OCI-LY1 (cell line): Measurements from ENCODE around the gene SPPL3.

Experiments
- H2AFZ ChIP-seq: fragments of 200-600 bp; sonication (generic), shearing (Covaris generic); 2 replicates; pipeline ENCODE4 v1.6.0; 2014; ENCODE audit warnings: antibody characterized with exemption, mild to moderate bottlenecking, low read length
- H3F3A ChIP-seq: fragments of 200-600 bp; sonication (generic), shearing (Covaris generic); 2 replicates; pipeline ENCODE4 v1.6.0; 2014; ENCODE audit warnings: mild to moderate bottlenecking, antibody characterized with exemption, low read length, moderate library complexity; ENCODE audit not compliant: insufficient read depth
- H3K27ac ChIP-seq: fragments of 200-600 bp; sonication (generic); 2 replicates; pipeline ENCODE4 v1.5.1; 2014; ENCODE audit warnings: low read length, mixed run types, mild to moderate bottlenecking, low read depth; ENCODE audit not compliant: poor library complexity, severe bottlenecking
- H3K27me3 ChIP-seq: fragments of 200-600 bp; sonication (generic); 2 replicates; pipeline ENCODE4 v1.6.0; 2014; ENCODE audit warnings: antibody characterized with exemption, mild to moderate bottlenecking, low read length, moderate library complexity; ENCODE audit not compliant: insufficient read depth
- H3K36me3 ChIP-seq: fragments of 200-600 bp; sonication (generic); 2 replicates; pipeline ENCODE4 v1.6.1; 2014; ENCODE audit warnings: mild to moderate bottlenecking, antibody characterized with exemption, low read length, moderate library complexity, mixed read lengths; ENCODE audit not compliant: insufficient read depth
- H3K4me1 ChIP-seq: fragments of 200-600 bp; sonication (generic); 2 replicates; pipeline ENCODE4 v1.5.1; 2014; ENCODE audit warnings: mild to moderate bottlenecking, low read length, moderate library complexity; ENCODE audit not compliant: insufficient read depth, severe bottlenecking
- H3K4me2 ChIP-seq: fragments of 200-600 bp; sonication (generic), shearing (Covaris generic); 2 replicates; pipeline ENCODE4 v1.6.1; 2014; ENCODE audit warnings: low read length
- H3K4me3 ChIP-seq: fragments of 200-600 bp; sonication (generic); 2 replicates; pipeline ENCODE4 v1.5.1; 2014; ENCODE audit warnings: low read length, low read depth, mild to moderate bottlenecking, mixed read lengths; ENCODE audit not compliant: poor library complexity, severe bottlenecking
- H3K79me2 ChIP-seq: fragments of 200-600 bp; shearing (Covaris generic); 2 replicates; pipeline ENCODE4 v1.6.1; 2016; ENCODE audit warnings: mixed run types, low read length, mixed read lengths; ENCODE audit not compliant: insufficient read depth
- H3K9ac ChIP-seq: fragments of 200-600 bp; sonication (generic), shearing (Covaris generic); 2 replicates; pipeline ENCODE4 v1.6.1; 2014; ENCODE audit warnings: mild to moderate bottlenecking, low read length, mixed read lengths
- H3K9me2 ChIP-seq: fragments of 200-600 bp; sonication (generic), shearing (Covaris generic); 2 replicates; pipeline ENCODE4 v1.6.1; 2014; ENCODE audit warnings: low read depth, mild to moderate bottlenecking, low read length, mixed read lengths
- H3K9me3 ChIP-seq: fragments of 200-600 bp; shearing (Covaris generic); 2 replicates; pipeline ENCODE4 v1.6.1; 2014; ENCODE audit warnings: low read length, mixed read lengths
- H4K20me1 ChIP-seq: fragments of 200-600 bp; sonication (generic), shearing (Covaris generic); 2 replicates; pipeline ENCODE4 v1.6.0; 2016; ENCODE audit warnings: mild to moderate bottlenecking, low read length; ENCODE audit not compliant: insufficient read depth
- EZH2 ChIP-seq: fragments of 200-600 bp; sonication (generic), shearing (Covaris generic); IDR thresholded peaks from 2 replicates; pipeline ENCODE4 v1.8.0; 2017; ENCODE audit warnings: borderline replicate concordance, mixed run types, mild to moderate bottlenecking, antibody characterized with exemption, low read length, moderate library complexity, mixed read lengths
- TF ChIP-seq, protein P1 (sequence below): fragments of 200-600 bp; sonication (generic), shearing (Covaris generic); IDR thresholded peaks from 2 replicates; pipeline ENCODE4 v1.5.1; 2017; ENCODE audit warnings: mild to moderate bottlenecking, antibody characterized with exemption, low read length, moderate library complexity, mixed read lengths

SPPL3 gene

DNA sequence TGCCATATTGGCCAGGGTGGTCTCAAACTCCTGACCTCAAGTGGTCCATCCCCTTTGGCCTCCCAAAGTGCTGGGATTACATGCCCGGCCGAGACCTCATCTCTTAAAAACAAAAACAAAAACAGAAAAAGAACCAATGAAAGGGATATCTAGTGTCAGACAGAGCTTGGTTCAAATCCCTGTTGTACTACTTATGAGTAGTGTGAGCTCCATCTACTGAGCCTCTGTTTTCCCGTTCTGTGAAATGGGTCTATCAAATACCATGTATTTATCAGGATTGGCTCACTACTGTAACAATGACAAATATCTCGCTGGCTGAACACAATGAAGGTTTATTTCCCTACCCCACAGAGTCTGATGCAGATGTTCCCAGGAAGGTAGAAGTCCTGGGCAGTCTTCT lies 37.3 kb upstream of the SPPL3 start:
- H3K9me3 ChIP-seq: no peaks in the 10 kb centered on the region
- no peaks in the 10 kb centered on the region; the same call in 1 of the 2 replicates for H3K36me3 ChIP-seq
- peaks cover 9% of the 10 kb centered on the region for H3K4me1 ChIP-seq
- no peaks in the 10 kb centered on the region for H3K9me2 ChIP-seq
- no peak overlapping the region for H3K4me2 ChIP-seq
- H3K27me3 ChIP-seq: peaks cover 15% of the 10 kb centered on the region; the same call in 1 of the 2 replicates
- H3K79me2 ChIP-seq: no peaks in the 10 kb centered on the region
- H4K20me1 ChIP-seq: no peaks in the 10 kb centered on the region
- no peak overlapping the region for H2AFZ ChIP-seq
- H3K9ac ChIP-seq: no peak overlapping the region
- no peak overlapping the region for H3K4me3 ChIP-seq
- H3K27ac ChIP-seq: no peak overlapping the region
- TF ChIP-seq, protein P1, sequence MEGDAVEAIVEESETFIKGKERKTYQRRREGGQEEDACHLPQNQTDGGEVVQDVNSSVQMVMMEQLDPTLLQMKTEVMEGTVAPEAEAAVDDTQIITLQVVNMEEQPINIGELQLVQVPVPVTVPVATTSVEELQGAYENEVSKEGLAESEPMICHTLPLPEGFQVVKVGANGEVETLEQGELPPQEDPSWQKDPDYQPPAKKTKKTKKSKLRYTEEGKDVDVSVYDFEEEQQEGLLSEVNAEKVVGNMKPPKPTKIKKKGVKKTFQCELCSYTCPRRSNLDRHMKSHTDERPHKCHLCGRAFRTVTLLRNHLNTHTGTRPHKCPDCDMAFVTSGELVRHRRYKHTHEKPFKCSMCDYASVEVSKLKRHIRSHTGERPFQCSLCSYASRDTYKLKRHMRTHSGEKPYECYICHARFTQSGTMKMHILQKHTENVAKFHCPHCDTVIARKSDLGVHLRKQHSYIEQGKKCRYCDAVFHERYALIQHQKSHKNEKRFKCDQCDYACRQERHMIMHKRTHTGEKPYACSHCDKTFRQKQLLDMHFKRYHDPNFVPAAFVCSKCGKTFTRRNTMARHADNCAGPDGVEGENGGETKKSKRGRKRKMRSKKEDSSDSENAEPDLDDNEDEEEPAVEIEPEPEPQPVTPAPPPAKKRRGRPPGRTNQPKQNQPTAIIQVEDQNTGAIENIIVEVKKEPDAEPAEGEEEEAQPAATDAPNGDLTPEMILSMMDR: no peak
- no peak for TF ChIP-seq EZH2
- H3F3A ChIP-seq: no peaks in the 10 kb centered on the region

DNA sequence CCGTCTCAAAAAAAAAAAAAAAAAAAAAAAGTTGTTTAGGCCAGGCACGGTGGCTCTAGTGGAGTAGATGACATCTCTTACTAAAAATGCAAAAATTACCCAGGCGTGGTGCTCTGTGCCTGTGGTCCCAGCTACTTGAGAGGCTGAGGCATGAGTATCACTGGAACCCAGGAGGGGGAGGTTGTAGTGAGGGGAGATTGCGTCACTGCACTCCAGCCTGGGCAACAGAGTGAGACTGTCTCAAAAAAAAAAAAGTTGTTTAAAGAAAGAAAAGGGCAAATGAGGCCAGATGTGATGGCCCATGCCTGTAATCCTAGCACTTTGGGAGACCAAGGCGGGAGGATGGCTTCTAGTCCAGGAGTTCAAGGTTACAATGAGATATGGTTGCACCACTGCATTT lies 36.6 kb upstream of the SPPL3 start:
- no peak overlapping the region for H3K4me3 ChIP-seq
- H3K4me2 ChIP-seq: no peak overlapping the region
- TF ChIP-seq, protein P1: no peak
- no peak for TF ChIP-seq EZH2
- peaks cover 9% of the 10 kb centered on the region for H3K4me1 ChIP-seq
- H3K9me3 ChIP-seq: no peaks in the 10 kb centered on the region
- no peak overlapping the region for H3K9ac ChIP-seq
- H3K27me3 ChIP-seq: peaks cover 11% of the 10 kb centered on the region; the same call in 1 of the 2 replicates
- no peaks in the 10 kb centered on the region for H3K9me2 ChIP-seq
- no peak overlapping the region for H3K27ac ChIP-seq
- H2AFZ ChIP-seq: no peak overlapping the region
- no peaks in the 10 kb centered on the region for H3F3A ChIP-seq
- no peaks in the 10 kb centered on the region; the same call in 1 of the 2 replicates for H3K36me3 ChIP-seq
- no peaks in the 10 kb centered on the region for H4K20me1 ChIP-seq
- no peaks in the 10 kb centered on the region for H3K79me2 ChIP-seq

DNA sequence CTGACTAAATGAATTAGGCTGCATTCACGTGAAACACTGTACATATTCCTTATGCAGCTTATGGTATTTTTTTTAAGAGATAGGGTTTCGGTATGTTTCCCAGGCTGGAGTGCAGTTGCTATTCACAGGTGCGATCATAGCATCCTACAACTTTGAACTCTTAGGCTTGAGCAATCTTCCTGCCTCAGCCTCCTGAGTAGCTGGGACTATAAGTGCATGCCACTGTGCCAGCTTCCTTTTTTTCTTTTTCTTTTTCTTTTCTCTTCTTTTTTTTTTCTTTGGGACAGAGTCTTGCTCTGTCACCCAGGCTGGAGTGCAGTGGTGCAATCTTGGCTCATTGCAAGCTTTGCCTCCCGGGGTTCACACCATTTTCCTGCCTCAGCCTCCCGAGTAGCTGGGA lies 35.8 kb upstream of the SPPL3 start:
- H3K9ac ChIP-seq: no peak overlapping the region
- H3K4me2 ChIP-seq: no peak overlapping the region
- no peaks in the 10 kb centered on the region for H3K9me2 ChIP-seq
- H2AFZ ChIP-seq: no peak overlapping the region
- H3F3A ChIP-seq: no peaks in the 10 kb centered on the region
- no peak overlapping the region for H3K27ac ChIP-seq
- no peak overlapping the region for H3K4me3 ChIP-seq
- H3K9me3 ChIP-seq: no peaks in the 10 kb centered on the region
- H3K4me1 ChIP-seq: peaks cover 9% of the 10 kb centered on the region
- no peaks in the 10 kb centered on the region for H4K20me1 ChIP-seq
- no peaks in the 10 kb centered on the region for H3K36me3 ChIP-seq
- TF ChIP-seq, protein P1: no peak
- no peak for TF ChIP-seq EZH2
- no peaks in the 10 kb centered on the region for H3K79me2 ChIP-seq
- peaks cover 9% of the 10 kb centered on the region; the same call in 1 of the 2 replicates for H3K27me3 ChIP-seq
